Measurements from ENCODE around the gene CLPX. TPM values are rescaled to one million over a fixed set of nuclear protein-coding genes. Genes with fewer than 3 reads are reported as not detected.

Gene CLPX
- total and polyA plus RNA-seq, 9 of the 15 experiments (the other 6 are each of a cell fraction or from before 2014, with no cell fraction given), result 11.2 to 83.3 (median 51.3) TPM

GRCh38 chr15:65171428-65171827 lies 13.7 kb downstream of the CLPX start (continued):
- TF ChIP-seq REST (IDR thresholded peaks at IDR 0.05; ENCODE audit: borderline replicate concordance) (no peak), REST (CRISPR knock-in tag; IDR thresholded peaks at IDR 0.05; ENCODE audit: low read depth) (no peak), TAL1 (IDR thresholded peaks at IDR 0.05) (no peak), NCOA1 (IDR thresholded peaks at IDR 0.05; ENCODE audit: low read depth) (no peak), SMARCA4 (IDR thresholded peaks at IDR 0.05) (no peak), ZEB2 (IDR thresholded peaks at IDR 0.05) (no peak), ZNF699 (CRISPR knock-in tag; IDR thresholded peaks at IDR 0.05; ENCODE audit: insufficient replicate concordance) (no peak), ZBTB5 (IDR thresholded peaks at IDR 0.05) (no peak)

Data from K562 (cell line).